ENCODE data around the gene ETNK1.
"Not testable (repeated sequence)": the region's sequence is repeated elsewhere in the genome, so short reads cannot be mapped to it uniquely, and the experiment has no call there.

The ETNK1 gene

DNA sequence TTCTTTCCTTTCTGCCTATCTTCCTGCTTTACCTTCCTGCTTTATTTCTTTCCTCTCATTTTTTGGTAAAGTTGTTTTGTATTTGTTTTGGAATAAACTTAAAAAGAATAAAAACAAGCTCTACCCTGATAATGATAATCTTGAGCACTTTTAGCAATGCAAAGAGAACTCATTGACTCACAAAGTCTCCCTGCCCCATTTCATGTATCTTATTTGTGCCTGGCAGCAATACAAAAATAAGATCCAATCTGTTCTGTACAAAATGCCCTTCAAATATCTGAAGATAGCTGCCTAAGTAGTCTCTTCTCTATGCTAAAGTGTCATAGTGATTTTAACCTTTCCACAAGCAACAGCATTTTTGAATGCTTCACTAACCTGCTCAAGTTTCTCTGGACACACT lies 31.1 kb upstream of the ETNK1 start:
- DNase-seq (ENCODE audit: extremely low read depth, low read depth), result no peak
- TF ChIP-seq, protein P1, sequence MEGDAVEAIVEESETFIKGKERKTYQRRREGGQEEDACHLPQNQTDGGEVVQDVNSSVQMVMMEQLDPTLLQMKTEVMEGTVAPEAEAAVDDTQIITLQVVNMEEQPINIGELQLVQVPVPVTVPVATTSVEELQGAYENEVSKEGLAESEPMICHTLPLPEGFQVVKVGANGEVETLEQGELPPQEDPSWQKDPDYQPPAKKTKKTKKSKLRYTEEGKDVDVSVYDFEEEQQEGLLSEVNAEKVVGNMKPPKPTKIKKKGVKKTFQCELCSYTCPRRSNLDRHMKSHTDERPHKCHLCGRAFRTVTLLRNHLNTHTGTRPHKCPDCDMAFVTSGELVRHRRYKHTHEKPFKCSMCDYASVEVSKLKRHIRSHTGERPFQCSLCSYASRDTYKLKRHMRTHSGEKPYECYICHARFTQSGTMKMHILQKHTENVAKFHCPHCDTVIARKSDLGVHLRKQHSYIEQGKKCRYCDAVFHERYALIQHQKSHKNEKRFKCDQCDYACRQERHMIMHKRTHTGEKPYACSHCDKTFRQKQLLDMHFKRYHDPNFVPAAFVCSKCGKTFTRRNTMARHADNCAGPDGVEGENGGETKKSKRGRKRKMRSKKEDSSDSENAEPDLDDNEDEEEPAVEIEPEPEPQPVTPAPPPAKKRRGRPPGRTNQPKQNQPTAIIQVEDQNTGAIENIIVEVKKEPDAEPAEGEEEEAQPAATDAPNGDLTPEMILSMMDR (IDR thresholded peaks at IDR 0.05; ENCODE audit: low read depth, low read length, missing control alignments), result no peak
- no peak overlapping the region for H3K4me3 ChIP-seq (replicated peaks; ENCODE audit: low read depth, low read length)

DNA sequence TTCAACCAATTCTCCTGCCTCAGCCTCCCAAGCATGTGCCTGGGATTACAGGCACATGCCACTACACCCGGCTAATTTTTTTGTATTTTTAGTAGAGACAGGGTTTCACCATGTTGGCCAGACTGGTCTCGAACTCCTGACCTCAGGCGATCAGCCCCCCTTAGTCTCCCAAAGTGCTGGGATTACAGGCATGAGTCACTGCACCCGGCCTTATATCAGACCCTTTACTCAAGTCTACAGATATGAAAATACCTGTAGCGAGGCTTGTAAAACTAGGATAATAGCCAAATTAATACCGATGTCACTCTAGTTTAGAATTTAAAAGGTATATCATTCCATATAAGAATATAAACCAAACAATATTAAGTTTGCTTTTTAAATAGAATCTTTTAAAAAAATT lies 27.4 kb upstream of the ETNK1 start:
- not testable (repeated sequence) for DNase-seq (ENCODE audit: extremely low read depth, low read depth); H3K4me3 ChIP-seq (replicated peaks; ENCODE audit: low read depth, low read length)

DNA sequence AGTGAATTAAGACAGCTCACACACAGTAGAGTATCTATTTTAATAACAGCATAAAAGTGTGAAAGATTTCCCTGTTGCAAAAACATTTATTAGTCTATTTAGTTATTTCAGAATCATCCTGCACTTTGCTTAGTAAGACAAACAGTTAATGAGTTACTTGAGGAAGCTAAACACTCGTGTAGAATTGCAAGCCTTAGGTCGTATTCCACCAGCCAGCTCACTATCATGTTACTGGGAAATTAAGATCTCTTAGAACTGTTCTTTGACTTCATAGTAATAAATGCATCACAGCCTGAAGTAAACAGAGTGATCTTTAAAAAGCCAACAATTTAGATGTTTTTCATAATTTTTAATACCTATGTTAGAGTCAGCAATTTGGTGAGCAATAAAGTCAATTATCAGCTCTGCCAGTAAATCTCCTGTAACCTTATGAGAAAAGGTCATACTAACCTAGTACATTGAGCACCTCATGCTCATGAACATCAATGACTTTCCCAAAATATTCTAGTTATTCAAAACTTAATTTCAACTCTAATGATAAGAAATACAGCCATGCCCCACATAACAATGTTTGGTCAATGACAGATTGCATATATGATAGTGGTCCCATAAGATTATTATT lies 26.7 kb upstream of the ETNK1 start:
- DNase-seq (ENCODE audit: extremely low read depth, low read depth), result no peak
- no peak overlapping the region for H3K4me3 ChIP-seq (replicated peaks; ENCODE audit: low read depth, low read length)
- TF ChIP-seq, protein P1 (IDR thresholded peaks at IDR 0.05; ENCODE audit: low read depth, low read length, missing control alignments), result no peak

DNA sequence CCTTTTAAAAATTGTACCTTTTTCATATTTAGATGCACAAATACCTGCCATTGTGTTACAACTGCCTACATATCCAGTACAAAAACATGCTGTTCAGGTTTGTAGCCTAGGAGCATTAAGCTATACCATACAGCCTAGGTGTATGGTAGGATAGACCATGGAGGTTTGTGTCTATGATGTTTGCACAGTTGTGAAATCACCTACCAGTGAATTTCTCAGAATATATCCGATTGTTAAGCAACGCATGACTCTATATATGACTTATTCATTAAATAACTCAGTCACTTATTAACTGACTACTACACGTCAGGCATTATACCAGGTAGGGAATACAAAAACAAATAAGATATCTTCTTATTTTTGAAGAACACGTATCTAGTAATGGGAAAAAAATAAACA lies 26.2 kb upstream of the ETNK1 start:
- no peak for DNase-seq (ENCODE audit: extremely low read depth, low read depth)
- H3K4me3 ChIP-seq (replicated peaks; ENCODE audit: low read depth, low read length), result no peak overlapping the region
- TF ChIP-seq, protein P1 (IDR thresholded peaks at IDR 0.05; ENCODE audit: low read depth, low read length, missing control alignments), result no peak

DNA sequence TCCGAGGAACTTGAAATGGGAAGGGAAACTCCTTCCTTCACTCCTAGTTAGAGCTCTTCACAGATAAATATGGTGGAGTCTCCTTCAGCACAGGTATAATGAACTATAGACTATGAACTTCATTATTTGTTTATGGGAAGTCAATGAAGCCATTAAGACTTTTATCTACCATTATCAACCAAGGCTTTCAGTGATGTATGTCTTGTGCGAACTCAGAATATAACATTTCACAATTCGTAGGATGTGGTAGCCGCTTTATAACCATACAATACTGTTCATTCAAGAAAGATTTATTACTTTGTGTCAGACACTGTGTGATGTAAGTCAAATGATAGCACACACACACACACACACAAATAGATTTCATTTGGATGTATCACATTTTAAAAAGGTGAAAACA lies 24.8 kb upstream of the ETNK1 start:
- TF ChIP-seq, protein P1 (IDR thresholded peaks at IDR 0.05; ENCODE audit: low read depth, low read length, missing control alignments), result no peak
- no peak overlapping the region for H3K4me3 ChIP-seq (replicated peaks; ENCODE audit: low read depth, low read length)
- no peak for DNase-seq (ENCODE audit: extremely low read depth, low read depth)

DNA sequence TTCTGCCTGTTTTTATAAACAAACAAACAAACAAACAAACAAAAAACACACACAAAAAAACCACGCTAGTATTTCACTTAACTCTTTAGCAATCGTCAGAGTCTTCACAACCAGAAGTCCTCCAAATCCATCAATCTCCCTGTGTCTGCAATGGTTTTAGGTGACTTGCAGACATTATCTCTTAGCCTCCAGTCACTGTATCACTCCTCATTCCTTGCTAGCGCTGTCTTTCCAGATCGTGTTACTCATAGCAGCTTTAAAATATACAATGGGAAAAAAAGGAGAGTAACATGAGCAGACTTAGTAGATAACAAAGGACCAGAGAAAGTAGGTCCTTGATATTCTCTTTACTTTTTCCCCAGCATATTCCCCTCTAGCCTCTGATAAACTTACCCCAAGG lies 15.5 kb upstream of the ETNK1 start:
- DNase-seq (ENCODE audit: extremely low read depth, low read depth), result no peak
- TF ChIP-seq, protein P1 (IDR thresholded peaks at IDR 0.05; ENCODE audit: low read depth, low read length, missing control alignments), result no peak
- no peak overlapping the region for H3K4me3 ChIP-seq (replicated peaks; ENCODE audit: low read depth, low read length)

DNA sequence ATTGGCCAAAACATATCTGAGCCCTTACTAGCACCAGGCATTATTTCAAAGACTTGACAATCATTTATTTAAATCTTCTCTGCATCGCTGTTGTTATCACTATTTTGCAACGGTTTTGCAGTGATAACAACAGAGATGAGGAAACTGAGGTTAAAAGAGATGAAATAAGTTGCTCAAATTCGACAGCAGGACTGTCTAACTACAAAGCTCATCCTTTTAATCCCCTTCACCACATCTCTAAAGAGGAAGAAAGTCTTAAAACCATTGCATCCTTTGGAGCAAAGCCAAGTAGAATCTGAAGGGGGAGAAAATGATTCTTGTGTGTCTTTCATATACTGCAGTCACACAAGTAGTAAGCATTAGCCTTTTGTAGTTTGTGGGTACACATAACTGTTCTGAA lies 14.8 kb upstream of the ETNK1 start:
- DNase-seq (ENCODE audit: extremely low read depth, low read depth), result no peak
- TF ChIP-seq, protein P1 (IDR thresholded peaks at IDR 0.05; ENCODE audit: low read depth, low read length, missing control alignments), result no peak
- H3K4me3 ChIP-seq (replicated peaks; ENCODE audit: low read depth, low read length), result no peak overlapping the region

DNA sequence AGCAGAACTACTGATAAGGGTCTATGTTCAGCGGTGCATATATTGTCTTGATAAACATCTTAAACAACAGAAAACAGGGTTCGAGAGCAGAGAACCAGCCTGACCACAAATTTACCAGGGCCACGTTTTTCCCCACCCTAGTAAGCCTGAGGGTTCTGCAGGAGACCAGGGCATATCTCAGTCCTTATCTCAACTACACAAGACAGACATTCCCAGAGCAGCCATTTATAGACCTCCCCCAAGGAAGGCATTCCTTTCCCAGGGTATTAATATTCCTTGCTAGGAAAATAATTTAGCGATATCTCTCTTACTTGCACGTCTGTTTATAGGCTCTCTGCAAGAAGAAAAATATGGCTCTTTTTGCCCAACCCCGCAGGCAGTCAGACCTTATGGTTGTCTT lies 12.1 kb upstream of the ETNK1 start:
- not testable (repeated sequence) for DNase-seq (ENCODE audit: extremely low read depth, low read depth); H3K4me3 ChIP-seq (replicated peaks; ENCODE audit: low read depth, low read length)
